Tibial artery (tissue), 4 donors: ENCODE measurements around the gene CDH4.

Experiments
- DNase-seq, 2 donors: peaks; one replicate each; pipeline ENCODE4 v3.0.0-alpha.2; 2019
- H3K27ac ChIP-seq, 2 donors: fragments of 200-600 bp; sonication (generic) in 1 of 2; 1 replicate in 1 of 2; 2 replicates in 1 of 2; pipeline ENCODE4 v1.5.1; 2018 to 2019; ENCODE audit warnings: mild to moderate bottlenecking in 1 of 2
- H3K27me3 ChIP-seq, 2 donors: fragments of 200-600 bp; sonication (generic) in 1 of 2; one replicate each; pipeline versions ENCODE4 v1.5.1 to v1.6.0; 2016 to 2019
- H3K36me3 ChIP-seq, 3 donors: fragments of 200-600 bp; sonication (generic) in 2 of 3; one replicate each; pipeline ENCODE4 v1.5.1; 2016 to 2019; ENCODE audit warnings: mild to moderate bottlenecking in 2 of 3
- H3K4me1 ChIP-seq, 4 donors: fragments of 200-600 bp; sonication (generic) in 2 of 4; 1 replicate in 3 of 4; 2 replicates in 1 of 4; pipeline ENCODE4 v1.5.1; 2016 to 2019
- H3K4me3 ChIP-seq, 2 donors: fragments of 200-600 bp; sonication (generic) in 1 of 2; 1 replicate in 1 of 2; 2 replicates in 1 of 2; pipeline ENCODE4 v1.5.1; 2018 to 2019; ENCODE audit warnings: mild to moderate bottlenecking in 2 of 2
- H3K9me3 ChIP-seq, 3 donors: fragments of 200-600 bp; sonication (generic) in 1 of 3; one replicate each; pipeline ENCODE4 v1.5.1; 2016 to 2019
- CTCF ChIP-seq, 2 experiments: fragments of 200-600 bp in 1 of 2; fragments of 450-650 bp in 1 of 2; IDR thresholded peaks; one replicate each; pipeline ENCODE4 v1.5.1; 2017 to 2019; ENCODE audit warnings: antibody characterized with exemption in 2 of 2, mild to moderate bottlenecking in 1 of 2, moderate library complexity in 1 of 2
- intact Hi-C: fragments of 100-400 bp; cut with DNase I; formaldehyde crosslinking; loops from one replicate; pipeline ENCODE4 v1.15.0; 2023; ENCODE audit warnings: low total_unique reads

CDH4 gene

GRCh38 chr20:61532736-61533135 lies 280.7 kb downstream of the CDH4 start:
- Histone ChIP-seq H3K27me3 (peaks cover 0 to 6% of the 10 kb centered on the region in 2 donors), H3K4me3 (no peak overlapping the region), H3K27ac (no peak overlapping the region), H3K4me1 (no peaks in the 10 kb centered on the region), H3K9me3 (no peaks in the 10 kb centered on the region), H3K36me3 (no peaks in the 10 kb centered on the region)
- no peak for TF ChIP-seq CTCF (IDR thresholded peaks at IDR 0.05)
- DNase-seq = no peak
- intact Hi-C loops = no loop called here

- Histone ChIP-seq H3K27me3 (peaks cover 0 to 5% of the 10 kb centered on the region in 2 donors), H3K36me3 (no peaks in the 10 kb centered on the region), H3K4me3 (no peak overlapping the region), H3K9me3 (no peaks in the 10 kb centered on the region), H3K4me1 (no peaks in the 10 kb centered on the region), H3K27ac (no peak overlapping the region)
- TF ChIP-seq CTCF (IDR thresholded peaks at IDR 0.05) = no peak
- DNase-seq = no peak
- intact Hi-C loops = no loop called here
Measured at GRCh38 chr20:61533231-61533631, 281.2 kb downstream of the CDH4 start.

- intact Hi-C loops = no loop called here
Measured at GRCh38 chr20:61534346-61534745, 282.3 kb downstream of the CDH4 start.

GRCh38 chr20:61535091-61535490 lies 283.0 kb downstream of the CDH4 start:
- Histone ChIP-seq H3K27me3 (peaks cover 0 to 5% of the 10 kb centered on the region in 2 donors), H3K9me3 (no peaks in the 10 kb centered on the region), H3K36me3 (no peaks in the 10 kb centered on the region), H3K27ac (no peak overlapping the region), H3K4me1 (no peaks in the 10 kb centered on the region), H3K4me3 (no peak overlapping the region)
- no peak for DNase-seq
- TF ChIP-seq CTCF (IDR thresholded peaks at IDR 0.05) = no peak
- intact Hi-C loops = no loop called here

More at GRCh38 chr20:61534346-61534745, 282.3 kb downstream of the CDH4 start:
- Histone ChIP-seq H3K4me3 (no peak overlapping the region), H3K36me3 (no peaks in the 10 kb centered on the region), H3K27me3 (peaks cover 0 to 5% of the 10 kb centered on the region in 2 donors), H3K27ac (no peak overlapping the region), H3K4me1 (no peaks in the 10 kb centered on the region), H3K9me3 (no peaks in the 10 kb centered on the region)
- TF ChIP-seq CTCF (IDR thresholded peaks at IDR 0.05) = no peak
- no peak for DNase-seq

GRCh38 chr20:61535536-61535935 lies 283.5 kb downstream of the CDH4 start:
- Histone ChIP-seq H3K36me3 (no peaks in the 10 kb centered on the region), H3K27me3 (peaks cover 0 to 5% of the 10 kb centered on the region in 2 donors), H3K4me3 (no peak overlapping the region), H3K27ac (no peak overlapping the region), H3K9me3 (no peaks in the 10 kb centered on the region), H3K4me1 (no peaks in the 10 kb centered on the region)
- TF ChIP-seq CTCF (IDR thresholded peaks at IDR 0.05) = no peak
- DNase-seq = no peak
- intact Hi-C loops = no loop called here

- no peaks in the 10 kb centered on the region for H3K36me3 ChIP-seq
- no peak overlapping the region for H3K27ac ChIP-seq
- TF ChIP-seq CTCF (IDR thresholded peaks at IDR 0.05) = no peak
- H3K9me3 ChIP-seq = no peaks in the 10 kb centered on the region
- H3K27me3 ChIP-seq = peaks cover 0 to 5% of the 10 kb centered on the region in 2 donors
- H3K4me3 ChIP-seq = no peak overlapping the region
- H3K4me1 ChIP-seq = no peaks in the 10 kb centered on the region
- no peak for DNase-seq
- intact Hi-C loops = no loop called here
Measured at GRCh38 chr20:61535956-61536355, 283.9 kb downstream of the CDH4 start.
